CD4-positive, alpha-beta T cell (primary cell): ENCODE measurements around the gene ARGLU1. TPM values are rescaled to one million over a fixed set of nuclear protein-coding genes. Genes with fewer than 3 reads are reported as not detected.

Experiments
- ATAC-seq: fragments of 200-7000 bp; cut with Tn5 transposase; one replicate; pipeline ENCODE4 v1.10.0; 2022; ENCODE audit warnings: mild to moderate bottlenecking; ENCODE audit not compliant: poor library complexity
- CTCF ChIA-PET: fragments of 350-600 bp; sonication (Branson Sonifier 250); formaldehyde crosslinking; loops from one replicate; lab custom pipeline; 2021; ENCODE audit warnings: antibody characterized with exemption, inconsistent platforms; lab: Charles Lee
- POLR2A ChIA-PET: fragments of 350-600 bp; sonication (Branson Sonifier 250); formaldehyde crosslinking; loops from one replicate; lab custom pipeline; 2021; ENCODE audit warnings: antibody characterized with exemption, inconsistent platforms; lab: Charles Lee
- DNase-seq, 14 experiments: peaks; one replicate each; pipeline ENCODE4 v3.0.0-alpha.2; 2013 to 2020; ENCODE audit warnings: mixed read lengths in 2 of 14
- H3K27ac ChIP-seq, 2 donors: one replicate each; pipeline versions ENCODE4 v1.5.1 to v1.7.0; 2013; ENCODE audit warnings: low read length in 2 of 2, low read depth in 1 of 2, mild to moderate bottlenecking in 1 of 2
- H3K27me3 ChIP-seq, 2 experiments: 1 replicate in 1 of 2; 2 replicates in 1 of 2; pipeline versions ENCODE4 v1.6.1 to v1.7.0; 2013; ENCODE audit warnings: low read length in 2 of 2, control low read depth in 1 of 2, mild to moderate bottlenecking in 1 of 2, moderate library complexity in 1 of 2; ENCODE audit not compliant: insufficient read depth in 2 of 2, control insufficient read depth in 1 of 2
- H3K36me3 ChIP-seq: one replicate; pipeline ENCODE4 v1.6.1; 2013; ENCODE audit warnings: low read length, control low read depth; ENCODE audit not compliant: insufficient read depth
- H3K4me1 ChIP-seq: one replicate; pipeline ENCODE4 v1.6.1; 2013; ENCODE audit warnings: low read length, control low read depth; ENCODE audit not compliant: insufficient read depth
- H3K4me3 ChIP-seq: one replicate; pipeline ENCODE4 v1.5.1; 2013; ENCODE audit warnings: mild to moderate bottlenecking, low read length, moderate library complexity
- H3K9me3 ChIP-seq, 2 experiments: 1 replicate in 1 of 2; 2 replicates in 1 of 2; pipeline versions ENCODE4 v1.6.1 to v1.7.0; 2013; ENCODE audit warnings: low read length in 2 of 2, mild to moderate bottlenecking in 2 of 2, control low read depth in 1 of 2, moderate library complexity in 1 of 2; ENCODE audit not compliant: control insufficient read depth in 1 of 2, insufficient read depth in 1 of 2
- H3K27ac Mint-ChIP-seq: one replicate; pipeline ENCODE4 v1.8.0; 2020; ENCODE audit warnings: mixed read lengths
- H3K27me3 Mint-ChIP-seq: one replicate; pipeline ENCODE4 v1.8.0; 2021; ENCODE audit warnings: mixed read lengths
- H3K36me3 Mint-ChIP-seq: one replicate; pipeline ENCODE4 v1.8.0; 2021; ENCODE audit warnings: low read depth, mixed read lengths
- H3K4me1 Mint-ChIP-seq: one replicate; pipeline ENCODE4 v1.8.0; 2021; ENCODE audit warnings: low read depth, mixed read lengths
- H3K4me3 Mint-ChIP-seq: one replicate; pipeline ENCODE4 v1.8.0; 2020; ENCODE audit warnings: mild to moderate bottlenecking, mixed read lengths
- H3K9me3 Mint-ChIP-seq: one replicate; pipeline ENCODE4 v1.8.0; 2020; ENCODE audit warnings: mixed read lengths
- intact Hi-C, 2 experiments: fragments of 100-400 bp; cut with DNase I in 1 of 2; cut with micrococcal nuclease in 1 of 2; formaldehyde crosslinking; loops; one replicate each; pipeline versions ENCODE4 v1.15.1 to v1.9.0; 2023 to 2025; cut with DNase I, micrococcal nuclease
- total RNA-seq, 174 experiments: library from RNA in 2 of 174; stranded (reverse) in 2 of 174; gene quantifications; one replicate each; pipeline ENCODE4 v1.2.3 and lab custom pipeline; 2021 to 2026
- TF ChIP-seq, protein P1 (sequence below): fragments of 200-600 bp; IDR thresholded peaks from one replicate; pipeline ENCODE4 v1.8.0; 2022; ENCODE audit warnings: antibody characterized with exemption, mild to moderate bottlenecking

Gene ARGLU1
- total RNA-seq, 2 experiments from 2014 or later: 146 to 152 TPM

DNA sequence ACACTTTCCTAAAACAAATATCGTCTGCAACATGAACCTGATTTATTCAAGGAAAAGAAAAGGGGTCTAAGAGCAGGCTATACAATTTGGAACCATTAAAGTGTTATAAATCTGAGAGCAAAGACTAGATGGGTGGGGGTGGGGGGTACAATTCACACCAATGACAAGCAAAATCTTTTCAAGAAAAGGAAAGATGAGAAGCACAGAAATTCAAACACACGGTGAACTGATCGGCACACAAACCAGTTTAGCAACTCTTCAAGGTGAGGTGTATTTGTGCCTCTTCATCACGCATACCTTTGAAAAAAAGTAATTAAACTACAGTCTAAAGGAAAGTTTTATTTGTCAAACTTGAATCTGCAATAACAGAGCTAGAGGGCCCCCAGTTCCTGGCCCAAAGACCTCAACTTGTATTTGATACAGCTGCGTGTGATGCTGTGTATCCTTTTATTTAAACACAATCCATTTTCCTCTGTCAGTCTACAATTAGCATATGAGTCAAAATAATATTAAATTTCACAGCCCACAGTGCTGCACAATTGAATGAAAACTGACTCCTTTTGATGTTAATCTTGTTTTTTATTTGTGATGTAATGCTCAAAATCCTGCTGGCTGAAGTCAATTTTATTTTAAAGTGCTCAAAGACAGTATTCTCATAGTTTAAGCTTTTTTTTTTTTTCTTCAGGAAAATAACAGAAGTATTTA lies 46.7 kb downstream of the ARGLU1 start:
- no peak overlapping the region for H3K4me3 Mint-ChIP-seq
- Histone ChIP-seq H3K36me3 (no peaks in the 10 kb centered on the region), H3K27ac (no peak overlapping the region), H3K4me1 (no peaks in the 10 kb centered on the region), H3K27me3 (peaks cover 0 to 8% of the 10 kb centered on the region in 2 experiments), H3K9me3 (no peaks in the 10 kb centered on the region), H3K4me3 (no peak overlapping the region)
- intact Hi-C loops: no loop called here
- no peak overlapping the region for H3K27ac Mint-ChIP-seq
- POLR2A ChIA-PET: no interaction called here
- TF ChIP-seq, protein P1, sequence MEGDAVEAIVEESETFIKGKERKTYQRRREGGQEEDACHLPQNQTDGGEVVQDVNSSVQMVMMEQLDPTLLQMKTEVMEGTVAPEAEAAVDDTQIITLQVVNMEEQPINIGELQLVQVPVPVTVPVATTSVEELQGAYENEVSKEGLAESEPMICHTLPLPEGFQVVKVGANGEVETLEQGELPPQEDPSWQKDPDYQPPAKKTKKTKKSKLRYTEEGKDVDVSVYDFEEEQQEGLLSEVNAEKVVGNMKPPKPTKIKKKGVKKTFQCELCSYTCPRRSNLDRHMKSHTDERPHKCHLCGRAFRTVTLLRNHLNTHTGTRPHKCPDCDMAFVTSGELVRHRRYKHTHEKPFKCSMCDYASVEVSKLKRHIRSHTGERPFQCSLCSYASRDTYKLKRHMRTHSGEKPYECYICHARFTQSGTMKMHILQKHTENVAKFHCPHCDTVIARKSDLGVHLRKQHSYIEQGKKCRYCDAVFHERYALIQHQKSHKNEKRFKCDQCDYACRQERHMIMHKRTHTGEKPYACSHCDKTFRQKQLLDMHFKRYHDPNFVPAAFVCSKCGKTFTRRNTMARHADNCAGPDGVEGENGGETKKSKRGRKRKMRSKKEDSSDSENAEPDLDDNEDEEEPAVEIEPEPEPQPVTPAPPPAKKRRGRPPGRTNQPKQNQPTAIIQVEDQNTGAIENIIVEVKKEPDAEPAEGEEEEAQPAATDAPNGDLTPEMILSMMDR: no peak
- H3K36me3 Mint-ChIP-seq: no peaks in the 10 kb centered on the region
- no peaks in the 10 kb centered on the region for H3K9me3 Mint-ChIP-seq
- H3K4me1 Mint-ChIP-seq: no peaks in the 10 kb centered on the region
- CTCF ChIA-PET: no interaction called here
- ATAC-seq (no peak), DNase-seq (no peak)
- peaks cover 67% of the 10 kb centered on the region for H3K27me3 Mint-ChIP-seq

GRCh38 chr13:106520251-106521054 lies 47.5 kb downstream of the ARGLU1 start:
- H3K27me3 Mint-ChIP-seq: peaks cover 65% of the 10 kb centered on the region
- no peak for DNase-seq
- ATAC-seq: no peak
- H3K27ac ChIP-seq: no peak overlapping the region
- no peaks in the 10 kb centered on the region for H3K9me3 ChIP-seq
- intact Hi-C loops: no loop called here
- H3K27ac Mint-ChIP-seq: no peak overlapping the region
- no peaks in the 10 kb centered on the region for H3K4me1 Mint-ChIP-seq
- ChIA-PET POLR2A (no interaction called here), CTCF (interaction anchor here (1.4 kb wide), 1 partner anchor 15 kb away, joined by 3 read pairs; the partner anchor contains the start of gene EFNB2)
- H3K36me3 Mint-ChIP-seq: no peaks in the 10 kb centered on the region
- no peaks in the 10 kb centered on the region for H3K36me3 ChIP-seq
- H3K4me1 ChIP-seq: no peaks in the 10 kb centered on the region
- no peaks in the 10 kb centered on the region for H3K9me3 Mint-ChIP-seq
- H3K4me3 Mint-ChIP-seq: no peak overlapping the region
- H3K4me3 ChIP-seq: no peak overlapping the region
- TF ChIP-seq, protein P1: no peak
- H3K27me3 ChIP-seq: peaks cover 0 to 4% of the 10 kb centered on the region in 2 experiments

GRCh38 chr13:106518512-106518911 lies 49.4 kb downstream of the ARGLU1 start:
- no peaks in the 10 kb centered on the region for H3K9me3 Mint-ChIP-seq
- Histone ChIP-seq H3K4me1 (no peaks in the 10 kb centered on the region), H3K4me3 (no peak overlapping the region), H3K27me3 (peaks cover 4 to 10% of the 10 kb centered on the region in 2 experiments), H3K27ac (no peak overlapping the region), H3K9me3 (no peaks in the 10 kb centered on the region), H3K36me3 (no peaks in the 10 kb centered on the region)
- intact Hi-C loops: no loop called here
- DNase-seq: no peak
- H3K27ac Mint-ChIP-seq: no peak overlapping the region
- ATAC-seq: no peak
- peaks cover 62% of the 10 kb centered on the region for H3K27me3 Mint-ChIP-seq
- ChIA-PET POLR2A (no interaction called here), CTCF (no interaction called here)
- no peaks in the 10 kb centered on the region for H3K4me1 Mint-ChIP-seq
- no peaks in the 10 kb centered on the region for H3K36me3 Mint-ChIP-seq
- H3K4me3 Mint-ChIP-seq: no peak overlapping the region
- TF ChIP-seq, protein P1: no peak
